Measurements from ENCODE around the gene ARL4C. TPM values are rescaled to one million over a fixed set of nuclear protein-coding genes. Genes with fewer than 3 reads are reported as not detected.
A peak's percentile ranks its signal among the peaks of the same experiment; 100 is the strongest.

Gene ARL4C
- total RNA-seq, 1 donor = 144 TPM

- Histone ChIP-seq H3K4me1 (ENCODE audit: insufficient read depth, low read length) (peaks cover 60% of the 10 kb centered on the region), H3K4me3 (ENCODE audit: low read length) (peak overlapping the region; percentile 84), H3K27me3 (ENCODE audit: insufficient read depth, low read length) (peaks cover 5% of the 10 kb centered on the region), H3K9me3 (ENCODE audit: low read depth, low read length) (no peaks in the 10 kb centered on the region)
Measured at GRCh38 chr2:234491897-234492296, 5.0 kb downstream of the ARL4C start.

- peaks cover 5% of the 10 kb centered on the region for H3K27me3 ChIP-seq (ENCODE audit: insufficient read depth, low read length)
- peak overlapping the region; percentile 13 for H3K4me3 ChIP-seq (ENCODE audit: low read length)
- H3K9me3 ChIP-seq (ENCODE audit: low read depth, low read length) = no peaks in the 10 kb centered on the region
- H3K4me1 ChIP-seq (ENCODE audit: insufficient read depth, low read length) = peaks cover 66% of the 10 kb centered on the region
Measured at GRCh38 chr2:234491281-234491680, 5.6 kb downstream of the ARL4C start.

DNA sequence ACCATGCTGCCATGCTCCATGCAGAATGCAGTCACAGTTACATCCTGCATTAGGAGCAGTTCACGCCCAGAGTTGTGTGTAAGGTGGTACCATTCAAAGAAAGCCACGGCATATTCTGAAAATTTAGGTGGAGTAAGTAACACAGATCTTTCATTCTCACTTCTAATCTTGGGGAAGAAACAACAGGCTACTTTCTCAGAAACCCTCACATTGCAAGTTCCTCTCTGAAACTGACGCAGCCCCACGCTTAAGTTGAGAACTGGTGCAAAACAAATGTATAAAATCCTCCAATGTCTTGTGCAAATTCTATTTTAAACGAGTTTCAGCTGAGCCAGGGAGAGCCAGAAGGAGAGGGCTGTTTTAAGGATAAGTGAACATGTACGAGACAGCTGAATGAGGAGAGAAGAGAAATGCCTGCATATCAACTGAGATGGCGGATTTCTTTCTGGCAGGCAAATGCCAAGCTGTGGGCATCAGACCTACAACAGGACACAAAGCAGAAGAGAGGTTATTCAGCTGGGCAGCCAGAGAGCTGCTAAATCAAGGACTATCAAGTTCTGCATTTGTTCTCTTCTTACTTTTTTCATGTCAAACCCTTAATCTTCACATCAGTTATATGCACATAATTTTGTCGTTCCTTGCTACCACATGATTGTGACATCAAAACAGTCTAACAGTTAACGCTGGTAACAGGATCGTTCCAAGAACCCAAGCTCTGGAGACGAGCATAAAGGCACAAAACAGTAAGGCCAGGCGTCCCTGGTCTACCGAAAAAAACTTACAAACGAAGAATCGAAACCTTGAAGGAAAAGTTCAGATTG, 6.4 kb downstream of the ARL4C start:
- Histone ChIP-seq H3K9me3 (ENCODE audit: low read depth, low read length) (no peaks in the 10 kb centered on the region), H3K27me3 (ENCODE audit: insufficient read depth, low read length) (peaks cover 3% of the 10 kb centered on the region), H3K4me1 (ENCODE audit: insufficient read depth, low read length) (peaks cover 74% of the 10 kb centered on the region), H3K4me3 (ENCODE audit: low read length) (peak overlapping the region; percentile 13)

- no peaks in the 10 kb centered on the region for H3K27me3 ChIP-seq (ENCODE audit: insufficient read depth, low read length)
- H3K9me3 ChIP-seq (ENCODE audit: low read depth, low read length) = no peaks in the 10 kb centered on the region
- H3K4me1 ChIP-seq (ENCODE audit: insufficient read depth, low read length) = peaks cover 89% of the 10 kb centered on the region
- no peak overlapping the region for H3K4me3 ChIP-seq (ENCODE audit: low read length)
Measured at GRCh38 chr2:234488913-234489451, 7.9 kb downstream of the ARL4C start.

- Histone ChIP-seq H3K4me3 (ENCODE audit: low read length) (no peak overlapping the region), H3K27me3 (ENCODE audit: insufficient read depth, low read length) (no peaks in the 10 kb centered on the region), H3K9me3 (ENCODE audit: low read depth, low read length) (no peaks in the 10 kb centered on the region), H3K4me1 (ENCODE audit: insufficient read depth, low read length) (peaks cover 94% of the 10 kb centered on the region)
Measured at GRCh38 chr2:234488486-234488885, 8.4 kb downstream of the ARL4C start.

- Histone ChIP-seq H3K4me3 (ENCODE audit: low read length) (no peak overlapping the region), H3K4me1 (ENCODE audit: insufficient read depth, low read length) (peaks cover 99% of the 10 kb centered on the region), H3K27me3 (ENCODE audit: insufficient read depth, low read length) (no peaks in the 10 kb centered on the region), H3K9me3 (ENCODE audit: low read depth, low read length) (no peaks in the 10 kb centered on the region)
Measured at GRCh38 chr2:234487356-234487755, 9.5 kb downstream of the ARL4C start.

GRCh38 chr2:234483568-234484251, 13.2 kb downstream of the ARL4C start:
- Histone ChIP-seq H3K27me3 (ENCODE audit: insufficient read depth, low read length) (no peaks in the 10 kb centered on the region), H3K4me3 (ENCODE audit: low read length) (no peak overlapping the region), H3K9me3 (ENCODE audit: low read depth, low read length) (no peaks in the 10 kb centered on the region), H3K4me1 (ENCODE audit: insufficient read depth, low read length) (peaks cover 74% of the 10 kb centered on the region)

DNA sequence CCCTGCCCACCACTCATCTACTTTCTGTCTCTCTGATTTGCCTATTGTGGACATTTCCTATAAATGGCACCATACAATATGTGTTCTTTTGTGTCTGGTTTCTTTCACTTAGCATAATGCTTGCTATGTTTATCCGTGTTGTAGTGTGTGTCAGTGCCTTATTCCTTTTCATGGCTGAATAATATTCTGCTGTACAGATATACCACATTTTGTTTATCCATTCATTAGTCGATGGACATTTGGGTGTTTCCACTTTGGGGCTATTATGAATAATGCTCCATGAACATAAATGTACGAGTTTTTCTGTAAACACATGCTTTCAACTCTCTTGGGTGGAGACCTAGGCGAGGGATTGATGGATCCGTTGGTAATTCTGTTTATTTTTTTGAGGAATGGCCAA, 15.6 kb downstream of the ARL4C start:
- H3K9me3 ChIP-seq (ENCODE audit: low read depth, low read length) = no peaks in the 10 kb centered on the region
- no peak overlapping the region for H3K4me3 ChIP-seq (ENCODE audit: low read length)
- H3K27me3 ChIP-seq (ENCODE audit: insufficient read depth, low read length) = no peaks in the 10 kb centered on the region
- peaks cover 56% of the 10 kb centered on the region for H3K4me1 ChIP-seq (ENCODE audit: insufficient read depth, low read length)

- Histone ChIP-seq H3K4me3 (ENCODE audit: low read length) (no peak overlapping the region), H3K9me3 (ENCODE audit: low read depth, low read length) (no peaks in the 10 kb centered on the region), H3K27me3 (ENCODE audit: insufficient read depth, low read length) (no peaks in the 10 kb centered on the region), H3K4me1 (ENCODE audit: insufficient read depth, low read length) (peaks cover 46% of the 10 kb centered on the region)
Measured at GRCh38 chr2:234480337-234480736, 16.5 kb downstream of the ARL4C start.

GRCh38 chr2:234479465-234479864, 17.4 kb downstream of the ARL4C start:
- Histone ChIP-seq H3K4me3 (ENCODE audit: low read length) (no peak overlapping the region), H3K27me3 (ENCODE audit: insufficient read depth, low read length) (no peaks in the 10 kb centered on the region), H3K9me3 (ENCODE audit: low read depth, low read length) (no peaks in the 10 kb centered on the region), H3K4me1 (ENCODE audit: insufficient read depth, low read length) (peaks cover 37% of the 10 kb centered on the region)

GRCh38 chr2:234478121-234478858, 18.6 kb downstream of the ARL4C start:
- Histone ChIP-seq H3K4me3 (ENCODE audit: low read length) (no peak overlapping the region), H3K27me3 (ENCODE audit: insufficient read depth, low read length) (no peaks in the 10 kb centered on the region), H3K4me1 (ENCODE audit: insufficient read depth, low read length) (peaks cover 25% of the 10 kb centered on the region), H3K9me3 (ENCODE audit: low read depth, low read length) (no peaks in the 10 kb centered on the region)

DNA sequence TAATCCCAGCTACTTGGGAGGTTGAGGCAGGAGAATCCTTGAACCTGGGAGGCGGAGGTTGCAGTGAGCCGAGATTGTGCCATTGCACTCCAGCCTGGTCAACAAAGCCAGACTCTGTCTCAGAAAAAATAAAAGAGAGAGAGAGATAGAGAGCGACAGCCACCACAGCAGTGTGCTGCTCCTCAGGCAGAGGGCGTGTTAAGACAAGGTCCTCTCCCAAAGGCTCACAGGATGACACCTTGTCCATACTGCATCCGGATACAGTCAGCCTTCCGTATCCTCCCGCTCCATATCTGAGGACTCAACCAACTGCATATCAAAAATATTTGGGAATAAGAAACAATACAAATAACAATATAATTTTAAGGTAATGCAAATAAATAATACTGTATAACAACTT, 20.1 kb downstream of the ARL4C start:
- Histone ChIP-seq H3K27me3 (ENCODE audit: insufficient read depth, low read length) (no peaks in the 10 kb centered on the region), H3K9me3 (ENCODE audit: low read depth, low read length) (no peaks in the 10 kb centered on the region), H3K4me3 (ENCODE audit: low read length) (no peak overlapping the region), H3K4me1 (ENCODE audit: insufficient read depth, low read length) (peaks cover 14% of the 10 kb centered on the region)

DNA sequence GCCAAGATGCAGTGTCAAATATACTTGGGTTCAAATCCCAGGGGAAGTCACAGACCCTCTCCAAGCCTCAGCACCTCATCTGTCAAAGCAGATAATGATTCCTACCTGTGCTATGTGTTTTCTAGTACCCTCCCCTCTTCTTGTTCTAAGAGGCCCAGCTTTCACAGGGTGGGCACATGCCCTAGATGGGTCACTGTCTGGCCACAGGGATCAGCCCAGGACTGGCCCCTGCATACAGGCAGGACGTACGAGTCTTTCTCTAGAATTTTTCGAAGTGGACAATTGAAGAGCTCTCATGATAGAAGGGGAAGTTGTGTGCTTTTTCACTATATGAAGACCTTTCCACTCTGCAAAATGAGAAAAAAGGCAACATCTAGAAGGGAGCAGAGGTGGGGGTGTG, 22.2 kb downstream of the ARL4C start:
- Histone ChIP-seq H3K4me3 (ENCODE audit: low read length) (no peak overlapping the region), H3K4me1 (ENCODE audit: insufficient read depth, low read length) (peaks cover 13% of the 10 kb centered on the region), H3K9me3 (ENCODE audit: low read depth, low read length) (no peaks in the 10 kb centered on the region), H3K27me3 (ENCODE audit: insufficient read depth, low read length) (no peaks in the 10 kb centered on the region)

DNA sequence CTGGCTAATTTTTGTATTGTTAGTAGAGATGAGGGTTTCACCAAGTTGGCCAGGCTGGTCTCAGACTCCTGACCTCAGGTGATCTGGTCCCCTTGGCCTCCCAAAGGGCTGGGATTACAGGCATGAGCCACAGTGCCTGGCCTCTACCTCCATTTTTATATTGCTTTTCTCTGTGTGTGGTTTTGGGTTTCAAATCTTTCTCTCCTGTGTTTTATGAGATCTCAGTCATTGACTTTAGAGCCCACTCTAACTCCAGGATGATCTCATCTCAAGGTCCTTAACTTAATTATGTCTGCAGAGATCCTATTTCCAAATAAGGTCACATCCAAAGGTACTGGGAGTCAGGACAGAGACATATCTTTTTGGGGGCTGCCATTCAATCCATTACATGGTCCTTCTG, 24.7 kb downstream of the ARL4C start:
- no peaks in the 10 kb centered on the region for H3K9me3 ChIP-seq (ENCODE audit: low read depth, low read length)
- H3K4me1 ChIP-seq (ENCODE audit: insufficient read depth, low read length) = no peaks in the 10 kb centered on the region
- no peak overlapping the region for H3K4me3 ChIP-seq (ENCODE audit: low read length)
- H3K27me3 ChIP-seq (ENCODE audit: insufficient read depth, low read length) = no peaks in the 10 kb centered on the region

- peaks cover 8% of the 10 kb centered on the region for H3K4me1 ChIP-seq (ENCODE audit: insufficient read depth, low read length)
- no peak overlapping the region for H3K4me3 ChIP-seq (ENCODE audit: low read length)
- H3K27me3 ChIP-seq (ENCODE audit: insufficient read depth, low read length) = no peaks in the 10 kb centered on the region
- H3K9me3 ChIP-seq (ENCODE audit: low read depth, low read length) = no peaks in the 10 kb centered on the region
Measured at GRCh38 chr2:234469972-234470371, 26.9 kb downstream of the ARL4C start.
